ENCODE results near the gene VCX3A.
A peak's percentile ranks its signal among the peaks of the same experiment; 100 is the strongest.
"Not testable (repeated sequence)": the region's sequence is repeated elsewhere in the genome, so short reads cannot be mapped to it uniquely, and the experiment has no call there.

The VCX3A gene

GRCh38 chrX:6535018-6535417, at the start of gene VCX3A:
Gene VCX3A, minus strand, starts transcription at chrX:6535118. Its CDS starts 621 bp downstream, at chrX:6534497.
- H3K4me3 ChIP-seq (ENCODE audit: low read depth, low read length); DNase-seq (ENCODE audit: low read depth): not testable (repeated sequence)

GRCh38 chrX:6574762-6575161, 39.8 kb upstream of the VCX3A start:
- TF ChIP-seq CTCF (IDR thresholded peaks at IDR 0.05; ENCODE audit: control insufficient read depth, extremely low read depth, insufficient read depth), result peak; percentile 27; the same call in 1 of the 2 replicates
- no peak for DNase-seq (ENCODE audit: low read depth)
- H3K4me3 ChIP-seq (ENCODE audit: low read depth, low read length), result no peak overlapping the region

GRCh38 chrX:6568031-6568430, 33.1 kb upstream of the VCX3A start:
- no peak overlapping the region for H3K4me3 ChIP-seq (ENCODE audit: low read depth, low read length)
- TF ChIP-seq CTCF (IDR thresholded peaks at IDR 0.05; ENCODE audit: control insufficient read depth, extremely low read depth, insufficient read depth), result no peak
- DNase-seq (ENCODE audit: low read depth), result no peak

GRCh38 chrX:6558979-6559378, 24.1 kb upstream of the VCX3A start:
- H3K4me3 ChIP-seq (ENCODE audit: low read depth, low read length), result no peak overlapping the region
- DNase-seq (ENCODE audit: low read depth), result no peak
- TF ChIP-seq CTCF (IDR thresholded peaks at IDR 0.05; ENCODE audit: control insufficient read depth, extremely low read depth, insufficient read depth), result no peak

- DNase-seq (ENCODE audit: low read depth), result no peak
- no peak for TF ChIP-seq CTCF (IDR thresholded peaks at IDR 0.05; ENCODE audit: control insufficient read depth, extremely low read depth, insufficient read depth)
- no peak overlapping the region for H3K4me3 ChIP-seq (ENCODE audit: low read depth, low read length)
Measured at GRCh38 chrX:6557690-6558089, 22.8 kb upstream of the VCX3A start.

- DNase-seq (ENCODE audit: low read depth), result no peak
- H3K4me3 ChIP-seq (ENCODE audit: low read depth, low read length), result no peak overlapping the region
- no peak for TF ChIP-seq CTCF (IDR thresholded peaks at IDR 0.05; ENCODE audit: control insufficient read depth, extremely low read depth, insufficient read depth)
Measured at GRCh38 chrX:6550999-6551398, 16.1 kb upstream of the VCX3A start.

GRCh38 chrX:6545712-6546111, 10.8 kb upstream of the VCX3A start:
- no peak for DNase-seq (ENCODE audit: low read depth)
- no peak overlapping the region for H3K4me3 ChIP-seq (ENCODE audit: low read depth, low read length)
- TF ChIP-seq CTCF (IDR thresholded peaks at IDR 0.05; ENCODE audit: control insufficient read depth, extremely low read depth, insufficient read depth), result no peak

Measured in LNCaP clone FGC (cell line).